ENCODE data around the gene HHIPL2.

The HHIPL2 gene

GRCh38 chr1:222543817-222544216 is 4.1 kb downstream of the HHIPL2 start:
- no peak overlapping the region for H3K4me3 ChIP-seq
- H3K27ac ChIP-seq: no peak overlapping the region
- DNase-seq: no peak
- H3K9me3 ChIP-seq: no peaks in the 10 kb centered on the region
- intact Hi-C loops (cut with DNase I; ENCODE audit: low total_unique reads): no loop called here
- TF ChIP-seq, protein P1, sequence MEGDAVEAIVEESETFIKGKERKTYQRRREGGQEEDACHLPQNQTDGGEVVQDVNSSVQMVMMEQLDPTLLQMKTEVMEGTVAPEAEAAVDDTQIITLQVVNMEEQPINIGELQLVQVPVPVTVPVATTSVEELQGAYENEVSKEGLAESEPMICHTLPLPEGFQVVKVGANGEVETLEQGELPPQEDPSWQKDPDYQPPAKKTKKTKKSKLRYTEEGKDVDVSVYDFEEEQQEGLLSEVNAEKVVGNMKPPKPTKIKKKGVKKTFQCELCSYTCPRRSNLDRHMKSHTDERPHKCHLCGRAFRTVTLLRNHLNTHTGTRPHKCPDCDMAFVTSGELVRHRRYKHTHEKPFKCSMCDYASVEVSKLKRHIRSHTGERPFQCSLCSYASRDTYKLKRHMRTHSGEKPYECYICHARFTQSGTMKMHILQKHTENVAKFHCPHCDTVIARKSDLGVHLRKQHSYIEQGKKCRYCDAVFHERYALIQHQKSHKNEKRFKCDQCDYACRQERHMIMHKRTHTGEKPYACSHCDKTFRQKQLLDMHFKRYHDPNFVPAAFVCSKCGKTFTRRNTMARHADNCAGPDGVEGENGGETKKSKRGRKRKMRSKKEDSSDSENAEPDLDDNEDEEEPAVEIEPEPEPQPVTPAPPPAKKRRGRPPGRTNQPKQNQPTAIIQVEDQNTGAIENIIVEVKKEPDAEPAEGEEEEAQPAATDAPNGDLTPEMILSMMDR (IDR thresholded peaks at IDR 0.05): no peak
- peaks cover 0 to 7% of the 10 kb centered on the region in 2 donors for H3K27me3 ChIP-seq
- peaks cover 0 to 4% (median 0%) of the 10 kb centered on the region in 4 donors for H3K4me1 ChIP-seq
- no peaks in the 10 kb centered on the region for H3K36me3 ChIP-seq

DNA sequence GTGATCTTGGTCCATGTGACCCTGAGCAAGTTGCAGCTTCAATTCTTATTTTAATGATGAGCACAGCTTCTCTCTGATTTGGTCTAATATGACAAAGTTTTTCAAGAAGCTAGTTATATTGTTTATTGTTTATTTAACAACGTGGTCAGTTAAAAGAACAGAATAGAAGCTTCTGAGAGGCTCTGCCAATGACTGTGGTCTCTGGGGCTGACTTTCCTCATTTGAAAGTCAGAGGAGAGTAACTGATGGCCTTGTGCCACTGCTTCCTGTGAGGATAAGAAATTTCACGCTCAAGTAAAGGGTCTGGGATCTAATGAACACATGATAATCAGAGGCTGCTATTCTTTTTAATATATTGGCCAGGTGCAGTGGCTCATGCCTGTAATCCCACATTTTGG is 7.3 kb downstream of the HHIPL2 start:
- intact Hi-C loops (cut with DNase I; ENCODE audit: low total_unique reads): no loop called here
- H3K4me1 ChIP-seq: no peaks in the 10 kb centered on the region

GRCh38 chr1:222539951-222540597 is 7.8 kb downstream of the HHIPL2 start:
- TF ChIP-seq, protein P1 (IDR thresholded peaks at IDR 0.05): no peak
- H3K36me3 ChIP-seq: no peaks in the 10 kb centered on the region
- intact Hi-C loops (cut with DNase I; ENCODE audit: low total_unique reads): no loop called here

More for the DNA sequence above, 7.3 kb downstream of the HHIPL2 start:
- TF ChIP-seq, protein P1 (IDR thresholded peaks at IDR 0.05): no peak
- Histone ChIP-seq H3K4me3 (no peak overlapping the region), H3K27me3 (peaks cover 0 to 7% of the 10 kb centered on the region in 2 donors), H3K9me3 (no peaks in the 10 kb centered on the region), H3K36me3 (no peaks in the 10 kb centered on the region), H3K27ac (no peak overlapping the region)
- DNase-seq: no peak

DNA sequence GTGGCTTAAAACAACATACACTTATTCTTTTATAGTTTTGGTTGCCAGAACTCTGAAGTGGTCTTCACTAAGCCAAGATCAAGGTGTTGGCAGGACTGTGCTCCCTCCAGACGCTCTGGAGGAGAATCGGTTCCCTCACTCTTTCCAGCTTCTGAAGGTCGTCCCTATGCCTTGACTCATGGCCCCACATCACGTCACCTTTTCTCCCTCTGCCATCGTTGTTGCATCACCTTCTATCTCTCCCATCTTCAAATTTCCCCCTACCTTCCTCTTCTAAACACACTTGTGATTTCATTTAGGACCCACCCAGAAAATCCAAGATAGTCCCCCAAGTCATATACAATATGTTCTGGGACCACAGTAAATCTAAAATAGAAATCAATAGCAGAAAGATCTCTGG is 12.4 kb downstream of the HHIPL2 start:
- TF ChIP-seq, protein P1 (IDR thresholded peaks at IDR 0.05): no peak
- H3K36me3 ChIP-seq: no peaks in the 10 kb centered on the region
- H3K27me3 ChIP-seq: no peaks in the 10 kb centered on the region
- H3K4me3 ChIP-seq: no peak overlapping the region
- no peaks in the 10 kb centered on the region for H3K9me3 ChIP-seq
- H3K4me1 ChIP-seq: no peaks in the 10 kb centered on the region
- no peak overlapping the region for H3K27ac ChIP-seq
- intact Hi-C loops (cut with DNase I; ENCODE audit: low total_unique reads): no loop called here
- no peak for DNase-seq

More at GRCh38 chr1:222539951-222540597, 7.8 kb downstream of the HHIPL2 start:
- DNase-seq: no peak
- H3K27me3 ChIP-seq: peaks cover 0 to 7% of the 10 kb centered on the region in 2 donors
- no peak overlapping the region for H3K4me3 ChIP-seq
- no peaks in the 10 kb centered on the region for H3K4me1 ChIP-seq
- no peaks in the 10 kb centered on the region for H3K9me3 ChIP-seq
- no peak overlapping the region for H3K27ac ChIP-seq

GRCh38 chr1:222530852-222531251 is 17.1 kb downstream of the HHIPL2 start:
- intact Hi-C loops (cut with DNase I; ENCODE audit: low total_unique reads): no loop called here
- Histone ChIP-seq H3K9me3 (no peaks in the 10 kb centered on the region), H3K36me3 (no peaks in the 10 kb centered on the region), H3K4me3 (no peak overlapping the region), H3K27ac (no peak overlapping the region), H3K4me1 (no peaks in the 10 kb centered on the region), H3K27me3 (no peaks in the 10 kb centered on the region)
- TF ChIP-seq, protein P1 (IDR thresholded peaks at IDR 0.05): no peak
- no peak for DNase-seq
